Endodermal cell (in vitro differentiated cells): Measurements from ENCODE around the gene LIMS1. TPM values are rescaled to one million over a fixed set of nuclear protein-coding genes. Genes with fewer than 3 reads are reported as not detected.

Experiments used
- DNase-seq: peaks from one replicate; pipeline ENCODE4 v3.0.0-alpha.2; 2017
- H3K27ac ChIP-seq: 2 replicates; pipeline ENCODE4 v1.5.1; 2013; ENCODE audit warnings: mild to moderate bottlenecking, low read depth, low read length, moderate library complexity
- H3K27me3 ChIP-seq: 2 replicates; pipeline ENCODE4 v1.6.1; 2013; ENCODE audit warnings: mild to moderate bottlenecking, low read length, moderate library complexity; ENCODE audit not compliant: insufficient read depth, control insufficient read depth, poor library complexity, severe bottlenecking
- H3K36me3 ChIP-seq: 2 replicates; pipeline ENCODE4 v1.7.0; 2013; ENCODE audit warnings: mild to moderate bottlenecking, low read length, moderate library complexity; ENCODE audit not compliant: control insufficient read depth, insufficient read depth
- H3K4me1 ChIP-seq: one replicate; pipeline ENCODE4 v1.7.0; 2013; ENCODE audit warnings: low read length; ENCODE audit not compliant: control insufficient read depth, insufficient read depth
- H3K4me3 ChIP-seq: 2 replicates; pipeline ENCODE4 v1.5.1; 2013; ENCODE audit warnings: mild to moderate bottlenecking, low read length, moderate library complexity
- H3K9ac ChIP-seq: 2 replicates; pipeline ENCODE4 v1.6.1; 2013; ENCODE audit warnings: mild to moderate bottlenecking, low read length, moderate library complexity; ENCODE audit not compliant: poor library complexity, severe bottlenecking; ENCODE audit errors: extremely low read depth
- H3K9me3 ChIP-seq: 2 replicates; pipeline ENCODE4 v1.6.1; 2013; ENCODE audit warnings: mild to moderate bottlenecking, low read length, moderate library complexity; ENCODE audit not compliant: control insufficient read depth
- H3K27ac Mint-ChIP-seq: 2 replicates; pipeline ENCODE4 v1.8.0; 2020; ENCODE audit warnings: mixed read lengths
- H3K27me3 Mint-ChIP-seq: 2 replicates; pipeline ENCODE4 v1.8.0; 2021; ENCODE audit warnings: mild to moderate bottlenecking, mixed read lengths; ENCODE audit not compliant: insufficient read depth
- H3K36me3 Mint-ChIP-seq: 2 replicates; pipeline ENCODE4 v1.8.0; 2020; ENCODE audit warnings: low read depth, mixed read lengths
- H3K4me1 Mint-ChIP-seq: 2 replicates; pipeline ENCODE4 v1.8.0; 2020; ENCODE audit warnings: mixed read lengths
- H3K4me3 Mint-ChIP-seq: 2 replicates; pipeline ENCODE4 v1.8.0; 2020; ENCODE audit warnings: mild to moderate bottlenecking, moderate library complexity, mixed read lengths
- H3K9me3 Mint-ChIP-seq: 2 replicates; pipeline ENCODE4 v1.8.0; 2020; ENCODE audit warnings: mild to moderate bottlenecking, mixed read lengths
- WGBS, 2 experiments: methylation state at CpG; one replicate each; pipeline versions ENCODE4 v1.1.5 to v1.1.7; 2013; ENCODE audit warnings: missing lambda C conversion rate in 2 of 2, mixed read lengths in 1 of 2; ENCODE audit not compliant: insufficient coverage in 1 of 2, insufficient read length in 1 of 2; 5-methylcytosine and 5-hydroxymethylcytosine counted together
- total RNA-seq, 2 donors: library from RNA; stranded (reverse); fragmentation: NEBNext Ultra II Directional in 1 of 2; extraction: Animal tissue kit (Norgen Biotek cat#: 25700) in 1 of 2; gene quantifications; 2 replicates in 1 of 2; 3 replicates in 1 of 2; pipeline ENCODE4 v1.2.1, GENCODE V29; 2021
- TF ChIP-seq, protein P1 (sequence below): fragments of 200-600 bp; sonication (generic); conservative IDR thresholded peaks from 2 replicates; pipeline ENCODE4 v1.5.0; 2021; ENCODE audit warnings: antibody characterized with exemption, mild to moderate bottlenecking

Gene LIMS1
- total RNA-seq, 2 donors from 2014 or later, result 45.9 to 46.6 TPM

DNA sequence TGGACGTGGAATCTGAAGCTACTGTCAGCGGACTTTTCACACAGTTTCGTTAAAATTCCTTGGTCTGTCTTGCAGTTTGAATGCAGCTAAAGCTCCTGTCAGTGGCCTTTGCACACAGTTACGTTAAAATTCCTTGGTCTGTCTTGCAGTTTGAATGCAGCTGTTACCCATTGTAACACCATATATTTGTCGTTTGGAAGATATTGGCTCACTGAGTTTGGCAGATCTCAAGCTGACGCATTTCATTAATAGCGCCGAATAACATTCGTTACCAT is 1.0 kb downstream of the LIMS1 start:
- Mint-ChIP-seq H3K27ac (no peak overlapping the region), H3K27me3 (peaks cover 3% of the 10 kb centered on the region), H3K9me3 (no peaks in the 10 kb centered on the region), H3K4me3 (peak overlapping the region; percentile 85), H3K36me3 (peaks cover 2% of the 10 kb centered on the region), H3K4me1 (peaks cover 39% of the 10 kb centered on the region)
- peak overlapping the region; percentile 81 for H3K9ac ChIP-seq
- no peak overlapping the region for H3K27ac ChIP-seq
- H3K4me1 ChIP-seq, result peaks cover 18% of the 10 kb centered on the region
- H3K4me3 ChIP-seq, result peak overlapping the region; percentile 99
- DNase-seq, result no peak
- TF ChIP-seq, protein P1, sequence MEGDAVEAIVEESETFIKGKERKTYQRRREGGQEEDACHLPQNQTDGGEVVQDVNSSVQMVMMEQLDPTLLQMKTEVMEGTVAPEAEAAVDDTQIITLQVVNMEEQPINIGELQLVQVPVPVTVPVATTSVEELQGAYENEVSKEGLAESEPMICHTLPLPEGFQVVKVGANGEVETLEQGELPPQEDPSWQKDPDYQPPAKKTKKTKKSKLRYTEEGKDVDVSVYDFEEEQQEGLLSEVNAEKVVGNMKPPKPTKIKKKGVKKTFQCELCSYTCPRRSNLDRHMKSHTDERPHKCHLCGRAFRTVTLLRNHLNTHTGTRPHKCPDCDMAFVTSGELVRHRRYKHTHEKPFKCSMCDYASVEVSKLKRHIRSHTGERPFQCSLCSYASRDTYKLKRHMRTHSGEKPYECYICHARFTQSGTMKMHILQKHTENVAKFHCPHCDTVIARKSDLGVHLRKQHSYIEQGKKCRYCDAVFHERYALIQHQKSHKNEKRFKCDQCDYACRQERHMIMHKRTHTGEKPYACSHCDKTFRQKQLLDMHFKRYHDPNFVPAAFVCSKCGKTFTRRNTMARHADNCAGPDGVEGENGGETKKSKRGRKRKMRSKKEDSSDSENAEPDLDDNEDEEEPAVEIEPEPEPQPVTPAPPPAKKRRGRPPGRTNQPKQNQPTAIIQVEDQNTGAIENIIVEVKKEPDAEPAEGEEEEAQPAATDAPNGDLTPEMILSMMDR, result no peak
- H3K27me3 ChIP-seq, result no peaks in the 10 kb centered on the region
- H3K36me3 ChIP-seq, result no peaks in the 10 kb centered on the region
- 27 to 28% methylated on average over 8 to 9 of the region's 9 CpGs for WGBS, 2 experiments
- H3K9me3 ChIP-seq, result no peaks in the 10 kb centered on the region

DNA sequence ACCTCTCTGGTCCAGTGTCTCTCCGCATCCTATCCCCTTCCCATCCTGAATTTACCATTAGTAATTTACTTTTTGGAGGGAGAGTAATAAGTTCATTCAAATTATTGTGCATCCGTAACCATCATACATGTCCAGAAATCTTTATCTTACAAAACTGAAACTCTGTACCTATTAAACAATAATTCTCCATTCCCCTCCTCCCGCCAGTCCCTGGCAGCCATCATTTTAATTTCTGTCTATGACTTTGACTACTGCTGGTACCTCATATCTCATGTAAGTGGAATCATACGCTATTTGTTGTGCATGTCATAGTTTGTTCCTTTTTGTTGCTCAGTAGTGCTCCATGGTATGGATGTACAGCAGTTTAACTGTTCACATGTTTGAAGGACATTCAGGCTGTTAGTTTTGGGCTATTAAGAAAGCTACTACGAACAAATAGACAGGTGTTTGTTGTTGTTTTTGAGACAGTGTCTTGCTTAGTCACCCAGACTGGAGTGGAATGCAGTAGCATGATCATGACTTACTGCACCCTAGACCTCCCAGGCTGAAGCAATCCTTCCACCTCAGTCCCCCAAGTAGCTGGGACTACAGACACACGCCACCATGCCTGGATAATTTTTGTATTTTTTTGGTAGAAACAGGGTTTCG is 2.0 kb downstream of the LIMS1 start:
- TF ChIP-seq, protein P1, result no peak
- Mint-ChIP-seq H3K4me3 (peak overlapping the region; percentile 85), H3K27ac (no peak overlapping the region), H3K9me3 (no peaks in the 10 kb centered on the region), H3K4me1 (peaks cover 32% of the 10 kb centered on the region), H3K27me3 (peaks cover 3% of the 10 kb centered on the region), H3K36me3 (peaks cover 2% of the 10 kb centered on the region)
- H3K9ac ChIP-seq, result no peak overlapping the region
- H3K4me1 ChIP-seq, result peaks cover 18% of the 10 kb centered on the region
- peak overlapping the region; percentile 99 for H3K4me3 ChIP-seq
- 76 to 96% methylated on average over 3 to 6 of the region's 7 CpGs for WGBS, 2 experiments
- H3K27ac ChIP-seq, result no peak overlapping the region
- no peaks in the 10 kb centered on the region for H3K9me3 ChIP-seq
- no peak for DNase-seq
- H3K27me3 ChIP-seq, result no peaks in the 10 kb centered on the region
- no peaks in the 10 kb centered on the region for H3K36me3 ChIP-seq

DNA sequence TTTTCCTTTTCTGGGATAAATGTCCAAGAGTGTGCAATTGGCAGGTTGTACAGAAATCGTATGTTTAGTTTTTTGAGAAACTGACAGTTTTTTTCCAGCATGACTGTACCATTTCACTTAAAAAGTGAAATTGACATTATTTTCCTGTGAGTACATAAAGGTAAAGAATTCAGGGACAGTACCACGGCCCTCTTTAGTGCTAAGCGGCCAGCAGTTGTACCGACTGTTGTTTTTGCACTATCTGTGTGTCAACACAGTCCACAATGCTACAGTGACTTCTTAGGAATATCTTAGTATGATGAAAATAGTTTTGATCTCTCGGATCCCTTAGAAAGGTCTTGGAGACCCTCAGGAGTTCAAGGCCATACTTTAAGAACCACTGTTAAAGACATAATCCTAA is 2.6 kb downstream of the LIMS1 start:
- DNase-seq, result no peak
- Mint-ChIP-seq H3K27ac (no peak overlapping the region), H3K36me3 (peaks cover 3% of the 10 kb centered on the region), H3K27me3 (peaks cover 3% of the 10 kb centered on the region), H3K9me3 (no peaks in the 10 kb centered on the region), H3K4me3 (no peak overlapping the region), H3K4me1 (peaks cover 32% of the 10 kb centered on the region)
- TF ChIP-seq, protein P1, result no peak
- WGBS, 2 experiments, result 88 to 93% methylated on average over 3 to 5 of the region's 5 CpGs
- H3K27me3 ChIP-seq, result no peaks in the 10 kb centered on the region
- H3K27ac ChIP-seq, result no peak overlapping the region
- peaks cover under 1% of the 10 kb centered on the region for H3K36me3 ChIP-seq
- peak overlapping the region; percentile 99 for H3K4me3 ChIP-seq
- peaks cover 18% of the 10 kb centered on the region for H3K4me1 ChIP-seq
- H3K9me3 ChIP-seq, result no peaks in the 10 kb centered on the region
- H3K9ac ChIP-seq, result no peak overlapping the region
